Neural progenitor cell (in vitro differentiated cells): Measurements from ENCODE around the gene SYT15. TPM values are rescaled to one million over a fixed set of nuclear protein-coding genes. Genes with fewer than 3 reads are reported as not detected.

Experiments
- DNase-seq: peaks from one replicate; pipeline ENCODE4 v3.0.0-alpha.2; 2016; ENCODE audit warnings: low spot score
- H2AFZ ChIP-seq: fragments of 200-600 bp; sonication (generic); replicated peaks from 2 replicates; pipeline ENCODE4 v1.6.1; 2016; ENCODE audit warnings: antibody characterized with exemption
- H3F3A ChIP-seq: fragments of 200-600 bp; sonication (generic); 2 replicates; pipeline ENCODE4 v1.6.1; 2016; ENCODE audit warnings: antibody characterized with exemption, low read depth
- H3K27ac ChIP-seq: fragments of 200-600 bp; sonication (generic); 2 replicates; pipeline ENCODE4 v1.5.1; 2016; ENCODE audit warnings: mild to moderate bottlenecking
- H3K27me3 ChIP-seq: fragments of 200-600 bp; sonication (generic); 2 replicates; pipeline ENCODE4 v1.6.1; 2016; ENCODE audit warnings: mild to moderate bottlenecking, moderate library complexity
- H3K36me3 ChIP-seq: fragments of 200-600 bp; sonication (generic); 2 replicates; pipeline ENCODE4 v1.5.1; 2016
- H3K4me1 ChIP-seq: fragments of 200-600 bp; sonication (generic); 2 replicates; pipeline ENCODE4 v1.6.1; 2016; ENCODE audit warnings: mixed run types
- H3K4me2 ChIP-seq: fragments of 200-600 bp; sonication (generic); 2 replicates; pipeline ENCODE4 v1.6.1; 2016
- H3K4me3 ChIP-seq: fragments of 200-600 bp; sonication (generic); 2 replicates; pipeline ENCODE4 v1.5.1; 2016
- H3K79me2 ChIP-seq: fragments of 200-600 bp; sonication (generic); 2 replicates; pipeline ENCODE4 v1.6.1; 2016; ENCODE audit warnings: low read depth
- H3K9ac ChIP-seq: fragments of 200-600 bp; sonication (generic); 2 replicates; pipeline ENCODE4 v1.6.1; 2016
- H3K9me3 ChIP-seq: fragments of 200-600 bp; sonication (generic); 2 replicates; pipeline ENCODE4 v1.5.1; 2016; ENCODE audit warnings: low read depth
- H4K20me1 ChIP-seq: fragments of 200-600 bp; sonication (generic); 2 replicates; pipeline ENCODE4 v1.6.1; 2016; ENCODE audit warnings: low read depth
- H3K27ac Mint-ChIP-seq: 3 replicates; pipeline ENCODE4 v1.8.0; 2021; ENCODE audit warnings: mixed read lengths
- H3K27me3 Mint-ChIP-seq: 2 replicates; pipeline ENCODE4 v1.8.0; 2022; ENCODE audit warnings: low read depth, mild to moderate bottlenecking, inconsistent platforms, moderate library complexity, mixed read lengths; ENCODE audit not compliant: insufficient read depth
- H3K36me3 Mint-ChIP-seq: 3 replicates; pipeline ENCODE4 v1.8.0; 2021; ENCODE audit warnings: mixed read lengths
- H3K4me1 Mint-ChIP-seq: 3 replicates; pipeline ENCODE4 v1.8.0; 2021; ENCODE audit warnings: mixed read lengths
- H3K4me3 Mint-ChIP-seq: 3 replicates; pipeline ENCODE4 v1.8.0; 2021; ENCODE audit warnings: mild to moderate bottlenecking, moderate library complexity, mixed read lengths
- H3K9me3 Mint-ChIP-seq: 3 replicates; pipeline ENCODE4 v1.8.0; 2020; ENCODE audit warnings: mixed read lengths
- CTCF ChIP-seq: fragments of 200-600 bp; sonication (generic); IDR thresholded peaks from 2 replicates; pipeline ENCODE4 v1.5.1; 2017; ENCODE audit warnings: antibody characterized with exemption, mild to moderate bottlenecking
- EZH2 ChIP-seq: fragments of 200-600 bp; sonication (generic); IDR thresholded peaks from 2 replicates; pipeline ENCODE4 v1.6.1; 2017; ENCODE audit warnings: antibody characterized with exemption, mild to moderate bottlenecking, moderate library complexity
- EZH2phosphoT487 ChIP-seq: fragments of 200-600 bp; sonication (generic); IDR thresholded peaks from 2 replicates; pipeline ENCODE4 v1.6.1; 2017; ENCODE audit warnings: antibody characterized with exemption
- total RNA-seq: library from RNA; depleted of rRNA; stranded (reverse); fragments of >200 nt; gene quantifications from 2 replicates; pipeline ENCODE4 v1.2.3, GENCODE V29; 2015; ENCODE audit warnings: low replicate concordance

The SYT15 gene
- total RNA-seq, 1 donor from 2014 or later = 0.17 TPM

GRCh38 chr10:46544989-46545791 is 33.7 kb upstream of the SYT15 start:
- Histone ChIP-seq H3F3A (peaks cover 9% of the 10 kb centered on the region), H3K27ac (no peak overlapping the region), H3K79me2 (no peaks in the 10 kb centered on the region), H3K36me3 (no peaks in the 10 kb centered on the region), H4K20me1 (no peaks in the 10 kb centered on the region), H3K4me1 (peaks cover 22% of the 10 kb centered on the region), H3K4me3 (no peak overlapping the region), H3K9ac (no peak overlapping the region), H3K27me3 (no peaks in the 10 kb centered on the region), H3K9me3 (no peaks in the 10 kb centered on the region), H2AFZ (no peak overlapping the region), H3K4me2 (no peak overlapping the region)
- peak; percentile 49 for DNase-seq
- Mint-ChIP-seq H3K4me3 (no peak overlapping the region), H3K4me1 (peaks cover 12% of the 10 kb centered on the region), H3K27ac (no peak overlapping the region), H3K27me3 (peaks cover 23% of the 10 kb centered on the region), H3K36me3 (no peaks in the 10 kb centered on the region), H3K9me3 (no peaks in the 10 kb centered on the region)
- TF ChIP-seq EZH2 (no peak), EZH2phosphoT487 (no peak), CTCF (peak; percentile 58)

DNA sequence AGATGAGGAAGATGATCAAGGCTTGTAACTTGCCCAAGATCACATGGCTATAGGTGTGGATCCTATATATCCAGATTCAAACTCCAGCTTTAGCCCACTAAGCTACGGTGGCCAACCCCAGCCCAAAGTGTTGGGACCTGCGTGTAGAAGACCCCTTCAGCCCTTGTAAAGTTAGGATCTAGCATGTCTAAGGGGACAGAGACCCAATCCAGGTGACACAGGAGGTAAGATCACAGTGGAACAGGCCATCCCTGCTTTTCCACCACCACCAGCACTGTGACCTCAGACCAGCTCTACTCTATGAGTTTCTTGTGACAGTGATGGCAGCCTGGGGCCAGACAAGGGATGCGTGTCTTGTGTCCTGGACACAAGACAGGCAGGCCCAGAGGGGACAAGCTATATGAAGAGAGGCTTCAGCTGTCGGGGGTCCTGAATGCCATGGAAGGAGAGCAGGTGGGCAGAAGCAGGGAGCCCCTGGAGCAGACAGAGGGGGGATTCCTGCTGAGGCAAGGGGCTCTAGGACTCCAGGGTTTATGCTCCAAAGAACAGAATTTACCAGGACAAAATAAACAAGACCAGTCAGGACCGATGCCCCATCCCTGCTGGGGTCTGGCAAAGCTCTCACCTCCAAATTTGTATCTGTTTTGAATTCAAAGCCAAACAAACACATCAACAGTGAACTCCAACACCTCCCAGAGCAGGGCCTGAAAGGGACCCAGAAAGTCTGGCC is 32.9 kb upstream of the SYT15 start:
- H3K4me1 Mint-ChIP-seq = peaks cover 9% of the 10 kb centered on the region
- Histone ChIP-seq H3K4me2 (no peak overlapping the region), H3K4me1 (peaks cover 22% of the 10 kb centered on the region), H3K27ac (no peak overlapping the region), H3F3A (peaks cover 9% of the 10 kb centered on the region), H3K27me3 (no peaks in the 10 kb centered on the region), H3K36me3 (no peaks in the 10 kb centered on the region), H2AFZ (no peak overlapping the region), H4K20me1 (no peaks in the 10 kb centered on the region), H3K9me3 (no peaks in the 10 kb centered on the region), H3K9ac (no peak overlapping the region), H3K4me3 (no peak overlapping the region), H3K79me2 (no peaks in the 10 kb centered on the region)
- no peak overlapping the region for H3K27ac Mint-ChIP-seq
- no peak for DNase-seq
- no peaks in the 10 kb centered on the region for H3K36me3 Mint-ChIP-seq
- H3K4me3 Mint-ChIP-seq = no peak overlapping the region
- TF ChIP-seq CTCF (no peak), EZH2phosphoT487 (no peak), EZH2 (no peak)
- no peaks in the 10 kb centered on the region for H3K9me3 Mint-ChIP-seq
- H3K27me3 Mint-ChIP-seq = peaks cover 15% of the 10 kb centered on the region

DNA sequence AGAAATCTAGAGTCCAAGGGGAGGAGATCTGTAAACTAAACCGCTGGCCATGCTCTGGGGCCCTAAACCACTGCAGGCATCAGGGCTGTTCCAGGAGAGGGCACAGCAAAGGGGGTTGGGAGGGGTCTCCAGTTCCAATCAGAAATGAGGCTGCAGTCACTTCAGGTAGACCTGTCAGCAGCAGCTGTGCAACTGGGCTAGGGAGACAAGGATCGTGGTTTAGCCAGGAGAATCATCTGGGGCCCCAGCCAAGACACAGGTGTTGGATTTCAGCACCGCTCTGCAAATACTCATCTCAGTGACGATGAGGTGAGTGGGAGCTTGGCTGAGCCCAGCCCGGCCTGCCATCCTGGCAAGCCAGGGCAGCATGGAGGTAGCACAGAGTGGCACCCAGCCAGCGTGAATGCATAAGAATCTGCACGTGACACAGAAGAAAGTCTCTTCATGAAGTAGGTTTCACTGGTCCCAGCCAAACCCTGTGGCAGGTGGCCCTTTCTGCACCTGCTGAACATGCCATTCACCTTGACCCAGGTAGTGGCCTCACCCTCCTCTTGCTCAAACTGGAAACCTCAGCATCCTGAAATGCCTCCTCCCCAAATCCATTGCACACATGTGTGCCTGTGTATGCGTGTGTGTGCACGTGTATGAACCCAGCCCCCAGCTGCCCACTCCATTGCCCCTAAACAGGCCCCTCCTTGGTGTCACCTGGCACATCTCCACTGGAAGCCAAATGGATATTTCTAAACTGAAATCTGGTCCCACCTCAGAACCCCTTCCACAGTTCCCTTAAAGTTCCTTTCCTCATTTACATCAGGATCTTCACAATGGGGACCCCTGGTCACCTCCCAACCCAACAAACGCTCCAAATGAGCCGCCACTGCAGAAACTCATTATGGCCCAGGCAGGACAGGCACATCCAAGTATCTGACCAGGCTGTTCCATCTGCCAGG is 32.1 kb upstream of the SYT15 start:
- no peak overlapping the region for H3K9ac ChIP-seq
- peaks cover 7% of the 10 kb centered on the region for H3F3A ChIP-seq
- H3K36me3 Mint-ChIP-seq = no peaks in the 10 kb centered on the region
- no peak overlapping the region for H2AFZ ChIP-seq
- no peak overlapping the region for H3K4me2 ChIP-seq
- H3K9me3 Mint-ChIP-seq = no peaks in the 10 kb centered on the region
- H3K27ac ChIP-seq = no peak overlapping the region
- H3K27ac Mint-ChIP-seq = no peak overlapping the region
- no peaks in the 10 kb centered on the region for H3K9me3 ChIP-seq
- H3K4me3 ChIP-seq = no peak overlapping the region
- H4K20me1 ChIP-seq = no peaks in the 10 kb centered on the region
- no peaks in the 10 kb centered on the region for H3K27me3 ChIP-seq
- no peak for DNase-seq
- H3K27me3 Mint-ChIP-seq = peaks cover 15% of the 10 kb centered on the region
- TF ChIP-seq EZH2 (no peak), EZH2phosphoT487 (no peak), CTCF (no peak)
- H3K79me2 ChIP-seq = no peaks in the 10 kb centered on the region
- H3K4me1 ChIP-seq = peaks cover 17% of the 10 kb centered on the region
- no peaks in the 10 kb centered on the region for H3K36me3 ChIP-seq
- no peak overlapping the region for H3K4me3 Mint-ChIP-seq
- H3K4me1 Mint-ChIP-seq = peaks cover 8% of the 10 kb centered on the region
